ENCODE data around the gene NR3C2. TPM values are rescaled to one million over a fixed set of nuclear protein-coding genes. Genes with fewer than 3 reads are reported as not detected.

NR3C2 gene
- total RNA-seq, 1 donor from 2014 or later = 24.7 TPM

DNA sequence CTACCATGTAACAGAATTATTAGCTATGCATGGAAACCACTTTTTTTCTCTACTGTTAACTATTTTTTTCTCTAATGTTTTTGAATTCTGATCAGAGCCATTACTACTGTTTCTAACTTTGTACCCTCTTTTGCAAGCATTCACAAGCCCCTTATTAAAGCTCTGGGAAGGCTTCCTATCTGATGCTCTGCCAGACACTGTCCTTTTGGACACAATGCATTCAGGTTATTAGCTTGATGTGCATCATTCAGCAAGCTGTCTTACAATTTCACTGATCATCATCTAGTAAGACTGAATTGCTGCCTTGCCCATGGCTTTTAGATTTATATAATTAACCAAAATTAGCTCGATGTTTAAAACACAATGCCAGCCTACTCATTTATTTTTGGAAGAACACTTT lies 155.1 kb downstream of the NR3C2 start:
- ATAC-seq (ENCODE audit: poor library complexity) = no peak
- intact Hi-C loops (cut with DNase I) = loop anchor here (10.0 kb wide), 1 partner anchor 158 kb away; the partner anchor contains the start of gene NR3C2
- no peak for DNase-seq

GRCh38 chr4:148286012-148286411 lies 156.2 kb downstream of the NR3C2 start:
- intact Hi-C loops (cut with DNase I) = loop anchor here (10.0 kb wide), 1 partner anchor 159 kb away; the partner anchor contains the start of gene NR3C2
- DNase-seq (no peak), ATAC-seq (ENCODE audit: poor library complexity) (no peak)

DNA sequence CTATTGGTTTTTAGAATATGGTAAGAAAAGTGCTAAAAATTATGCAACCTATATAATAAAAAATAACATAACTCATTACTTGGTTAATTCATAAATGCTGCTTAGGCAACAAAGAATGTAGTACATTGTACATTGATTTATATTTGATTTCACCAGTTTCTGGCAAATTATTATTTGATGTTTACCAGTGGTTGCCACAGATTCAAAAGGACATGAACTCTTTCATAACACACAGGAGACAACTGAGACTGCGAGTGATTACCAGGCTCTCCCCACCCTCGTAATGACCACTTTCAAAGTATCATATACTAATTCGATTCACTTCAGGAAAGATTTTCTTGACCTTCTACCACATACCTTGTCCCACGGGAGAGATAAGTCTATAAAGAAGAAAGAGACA lies 158.5 kb downstream of the NR3C2 start:
- intact Hi-C loops (cut with DNase I) = loop anchor here (10.0 kb wide), 1 partner anchor 161 kb away; the partner anchor contains the start of gene NR3C2
- ATAC-seq (ENCODE audit: poor library complexity) = no peak
- DNase-seq = no peak

DNA sequence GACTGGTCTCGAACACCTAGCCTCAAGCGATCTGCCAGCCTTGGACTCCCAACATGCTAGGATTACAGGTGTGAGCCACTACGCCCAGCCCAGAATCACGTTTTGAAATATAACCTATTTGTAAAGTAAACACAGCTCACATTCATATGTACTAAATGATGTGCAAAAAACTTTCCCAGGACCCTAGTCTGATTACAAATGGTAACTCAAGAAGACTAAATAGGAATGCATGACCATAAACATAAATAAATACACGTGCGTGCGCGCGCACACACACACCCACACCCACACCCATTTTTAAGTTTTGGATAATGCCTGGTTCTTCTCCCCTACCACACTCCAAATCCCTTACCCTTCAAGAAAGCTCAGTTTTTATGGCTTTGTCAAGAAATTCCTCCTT lies 163.9 kb downstream of the NR3C2 start:
- DNase-seq (no peak), ATAC-seq (ENCODE audit: poor library complexity) (no peak)
- intact Hi-C loops (cut with DNase I) = no loop called here

DNA sequence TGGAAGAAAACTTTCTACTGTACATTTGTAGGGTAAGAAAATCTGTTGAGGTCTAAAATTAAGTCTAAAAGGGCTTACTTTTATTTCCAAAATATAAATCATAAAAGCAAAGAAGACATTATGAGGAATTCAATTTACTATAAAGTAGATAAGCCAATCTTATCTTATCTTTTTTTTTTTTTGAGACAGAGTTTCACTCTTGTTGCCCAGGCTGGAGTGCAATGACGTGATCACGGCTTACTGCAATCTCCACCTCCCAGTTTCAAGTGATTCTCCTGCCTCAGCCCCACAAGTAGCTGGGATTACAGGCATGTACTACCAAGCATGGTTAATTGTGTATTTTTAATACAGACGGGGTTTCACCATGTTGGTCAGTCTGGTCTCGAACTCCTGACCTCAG lies 166.9 kb downstream of the NR3C2 start:
- intact Hi-C loops (cut with DNase I) = no loop called here
- no peak for DNase-seq
- ATAC-seq (ENCODE audit: poor library complexity) = no peak

GRCh38 chr4:148273501-148273986 lies 168.7 kb downstream of the NR3C2 start:
- peak; percentile 52 for DNase-seq
- ATAC-seq (ENCODE audit: poor library complexity) = peak; percentile 87
- intact Hi-C loops (cut with DNase I) = no loop called here

GRCh38 chr4:148271166-148271565 lies 171.0 kb downstream of the NR3C2 start:
- ATAC-seq (ENCODE audit: poor library complexity) (no peak), DNase-seq (no peak)
- intact Hi-C loops (cut with DNase I) = no loop called here

DNA sequence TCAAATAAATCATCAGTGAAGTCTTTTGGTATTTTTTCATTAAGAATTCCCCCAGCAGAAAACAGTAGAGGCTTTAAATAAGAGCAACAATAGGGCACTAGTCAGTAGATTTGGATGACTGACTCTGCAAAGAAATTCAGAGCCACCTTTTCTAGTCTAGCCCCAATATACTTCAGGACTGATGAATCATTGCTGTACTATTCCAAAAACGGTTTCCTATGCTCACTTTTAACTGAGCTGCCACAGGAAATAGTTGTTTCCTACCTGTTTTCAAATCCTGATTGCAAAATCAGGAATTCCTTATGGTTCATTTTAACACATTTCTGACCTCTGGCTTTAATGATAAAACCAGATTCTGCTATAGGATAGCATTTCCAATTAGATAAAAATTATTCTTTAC lies 171.6 kb downstream of the NR3C2 start:
- DNase-seq = no peak
- no peak for ATAC-seq (ENCODE audit: poor library complexity)
- intact Hi-C loops (cut with DNase I) = no loop called here

- ATAC-seq (ENCODE audit: poor library complexity) = no peak
- intact Hi-C loops (cut with DNase I) = no loop called here
- no peak for DNase-seq
Measured at GRCh38 chr4:148268835-148269234, 173.4 kb downstream of the NR3C2 start.

GRCh38 chr4:148266921-148267320 lies 175.3 kb downstream of the NR3C2 start:
- ATAC-seq (ENCODE audit: poor library complexity) = no peak
- intact Hi-C loops (cut with DNase I) = no loop called here
- DNase-seq = no peak

DNA sequence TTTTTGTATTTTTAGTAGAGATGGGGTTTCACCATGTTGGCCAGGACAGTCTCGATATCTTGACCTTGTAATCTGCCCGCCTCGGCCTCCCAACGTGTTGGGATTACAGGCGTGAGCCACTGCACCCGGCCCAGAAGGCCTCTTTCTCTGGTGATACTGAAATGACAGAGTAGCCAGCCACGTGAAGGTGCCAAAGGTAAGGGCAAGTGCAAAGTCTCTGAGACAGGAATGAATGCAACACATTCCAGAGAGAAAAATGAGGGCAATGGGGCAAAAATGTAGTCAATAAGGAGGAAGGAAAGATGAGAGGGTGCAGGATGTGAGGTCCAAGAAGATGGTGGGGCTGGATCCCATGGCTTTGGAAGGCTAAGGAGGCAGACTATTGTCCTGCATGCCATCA lies 176.0 kb downstream of the NR3C2 start:
- DNase-seq = no peak
- intact Hi-C loops (cut with DNase I) = no loop called here

GRCh38 chr4:148265627-148266026 lies 176.6 kb downstream of the NR3C2 start:
- ATAC-seq (ENCODE audit: poor library complexity) (no peak), DNase-seq (no peak)
- intact Hi-C loops (cut with DNase I) = no loop called here

More for the DNA sequence above, 176.0 kb downstream of the NR3C2 start:
- no peak for ATAC-seq (ENCODE audit: poor library complexity)

DNA sequence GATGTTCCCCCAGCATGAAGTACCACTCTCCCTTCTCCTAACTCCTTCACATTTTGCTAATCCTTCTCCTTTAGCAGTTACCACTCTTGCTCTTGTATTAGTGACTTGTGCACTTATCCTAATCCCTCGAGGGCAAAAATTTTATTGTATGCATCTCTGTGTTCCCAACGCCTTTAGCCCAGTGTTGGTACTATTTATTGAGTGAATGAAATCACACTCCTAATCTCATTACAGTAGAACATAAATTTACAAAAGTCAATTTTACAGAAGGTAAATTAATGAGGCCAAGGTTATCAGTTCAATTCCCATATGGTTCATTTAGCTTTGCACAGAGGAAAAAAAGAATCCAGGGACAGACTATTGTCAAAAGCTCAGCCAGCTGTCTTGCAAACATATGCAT lies 178.4 kb downstream of the NR3C2 start:
- intact Hi-C loops (cut with DNase I) = no loop called here
- no peak for ATAC-seq (ENCODE audit: poor library complexity)
- DNase-seq = no peak

GRCh38 chr4:148263127-148263526 lies 179.1 kb downstream of the NR3C2 start:
- ATAC-seq (ENCODE audit: poor library complexity) (no peak), DNase-seq (no peak)
- intact Hi-C loops (cut with DNase I) = no loop called here

GRCh38 chr4:148261848-148262247 lies 180.4 kb downstream of the NR3C2 start:
- no peak for ATAC-seq (ENCODE audit: poor library complexity)
- DNase-seq = no peak
- intact Hi-C loops (cut with DNase I) = no loop called here

DNA sequence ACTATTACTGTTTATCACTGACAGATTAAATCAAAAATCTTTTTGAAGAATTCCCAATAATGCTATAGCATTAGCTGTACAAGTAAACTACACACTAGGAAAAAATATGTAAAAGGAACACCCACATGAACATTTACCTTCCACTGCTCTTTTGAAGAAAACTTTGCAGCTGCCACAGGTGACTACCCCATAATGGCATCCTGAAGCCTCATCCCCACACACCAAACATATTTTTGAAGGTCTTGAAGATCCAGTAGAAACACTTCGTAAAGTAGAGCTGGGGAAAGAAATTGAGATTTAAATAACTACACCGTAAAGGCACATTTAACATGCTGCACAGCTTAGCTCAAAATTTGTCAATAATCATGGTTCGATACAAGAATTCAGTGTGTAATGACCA lies 182.4 kb downstream of the NR3C2 start:
- DNase-seq (no peak), ATAC-seq (ENCODE audit: poor library complexity) (no peak)
- intact Hi-C loops (cut with DNase I) = no loop called here

DNA sequence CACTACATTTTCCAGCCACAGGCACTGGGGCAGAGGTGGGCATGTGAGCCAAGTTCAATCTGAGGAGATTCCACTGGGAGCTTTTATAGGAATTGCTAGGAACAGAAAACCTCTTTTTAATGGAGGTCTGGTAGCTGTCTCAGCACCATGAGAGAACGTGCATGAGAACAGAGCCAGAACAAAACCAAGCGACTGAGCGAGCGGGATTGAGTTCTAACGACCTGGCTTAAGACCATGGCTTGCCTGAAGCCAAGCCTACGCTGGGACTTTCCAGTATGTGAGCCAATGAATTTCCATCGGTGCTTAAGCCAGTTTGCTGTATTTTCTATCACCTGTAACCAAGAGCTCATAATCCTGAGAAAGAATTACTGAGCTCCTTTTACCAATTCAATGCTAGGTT lies 183.7 kb downstream of the NR3C2 start:
- intact Hi-C loops (cut with DNase I) = no loop called here
- ATAC-seq (ENCODE audit: poor library complexity) (peak; percentile 68), DNase-seq (no peak)

DNA sequence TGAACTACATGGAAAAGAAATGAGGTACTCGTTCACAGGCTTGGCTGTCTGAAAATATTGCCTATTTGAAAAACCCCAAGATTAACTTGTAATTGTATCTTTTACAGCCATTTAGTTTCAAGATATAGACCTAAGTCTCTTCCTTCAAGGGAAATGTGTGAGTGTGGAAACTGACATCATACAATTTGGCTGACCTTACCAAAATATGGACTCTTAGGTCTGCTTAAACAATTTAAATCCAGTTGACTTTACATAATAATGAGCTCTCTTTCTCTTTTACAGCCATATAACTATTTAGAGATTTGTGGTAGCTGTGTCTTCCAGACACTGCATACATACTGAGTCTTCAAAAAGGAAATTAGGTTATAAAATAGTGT lies 186.9 kb downstream of the NR3C2 start:
- intact Hi-C loops (cut with DNase I) = no loop called here
- no peak for ATAC-seq (ENCODE audit: poor library complexity)
- DNase-seq = no peak

- DNase-seq (no peak), ATAC-seq (ENCODE audit: poor library complexity) (no peak)
- intact Hi-C loops (cut with DNase I) = no loop called here
Measured at GRCh38 chr4:148254621-148255343, 187.4 kb downstream of the NR3C2 start.

DNA sequence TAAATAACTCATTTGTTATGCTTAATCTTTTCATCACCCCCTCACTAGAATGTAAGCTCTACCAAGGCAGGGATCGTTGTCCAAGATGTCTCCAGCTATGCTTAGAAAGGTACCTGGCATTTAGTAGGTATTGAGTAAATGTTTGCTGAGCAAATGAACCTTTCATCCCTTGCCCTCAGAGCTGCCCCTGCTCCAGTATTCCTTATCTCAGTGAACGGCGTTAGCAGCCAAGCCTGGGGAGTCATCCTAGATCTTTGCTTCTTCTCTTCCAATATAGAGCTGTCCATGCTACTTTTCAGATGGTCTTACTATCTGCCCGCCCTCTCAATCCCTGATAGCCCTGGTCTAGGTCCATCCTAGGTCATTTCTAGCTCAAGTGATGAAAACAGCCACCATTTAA lies 188.4 kb downstream of the NR3C2 start:
- intact Hi-C loops (cut with DNase I) = no loop called here
- DNase-seq (no peak), ATAC-seq (ENCODE audit: poor library complexity) (no peak)

DNA sequence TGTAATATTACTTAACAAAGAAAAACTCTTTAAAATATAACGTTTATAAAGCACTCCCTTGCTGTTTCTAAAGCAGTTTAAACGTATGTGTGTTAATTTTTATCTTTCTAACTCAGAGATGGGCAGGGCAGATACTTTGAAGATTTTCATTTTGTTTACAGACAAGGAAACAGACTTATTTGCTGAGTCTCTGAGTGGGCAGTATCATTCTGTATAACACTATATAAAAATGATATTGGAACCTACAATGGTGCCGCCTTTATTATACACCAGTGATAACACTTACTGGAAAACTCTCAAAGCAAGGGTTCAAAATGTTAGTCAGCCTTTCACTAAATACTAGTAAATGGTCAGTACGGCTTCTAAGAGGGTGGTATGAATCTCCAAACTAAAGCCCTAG lies 193.4 kb downstream of the NR3C2 start:
- intact Hi-C loops (cut with DNase I) = no loop called here
- DNase-seq = no peak
- no peak for ATAC-seq (ENCODE audit: poor library complexity)
